HepG2 (cell line): ENCODE data around the gene MTG1. TPM values are rescaled to one million over a fixed set of nuclear protein-coding genes. Genes with fewer than 3 reads are reported as not detected.

Source experiments
- ATAC-seq: fragments of 200-7000 bp; cut with Tn5 transposase; 3 replicates; pipeline ENCODE4 v1.9.1; 2020; ENCODE audit warnings: mild to moderate bottlenecking, moderate library complexity
- BruUV-seq: library from RNA; stranded (reverse); fragments of 400-500 nt; replicated peaks from 2 replicates; lab custom pipeline; 2021; lab: Mats Ljungman, UMichigan
- CTCF ChIA-PET: fragments of 300-600 bp; formaldehyde crosslinking; extraction: SDS; loops from one replicate; lab custom pipeline; 2021; ENCODE audit warnings: low total read pairs, inconsistent platforms, low intra/inter-chr PET ratio; lab: Yijun Ruan, JAX
- POLR2A ChIA-PET: fragments of 350-600 bp; sonication (Branson Sonifier 250); formaldehyde crosslinking; loops from one replicate; lab custom pipeline; 2020; ENCODE audit warnings: antibody characterized with exemption, inconsistent platforms; lab: Yijun Ruan, JAX
- DNase-seq: peaks from one replicate; pipeline ENCODE4 v3.0.0-alpha.2; 2015; ENCODE audit warnings: low spot score
- FAIRE-seq: peaks from 3 replicates; lab custom pipeline; 2011; peaks lifted over from hg19 to GRCh38; lab: Jason Lieb, UNC
- H2AFZ ChIP-seq: one replicate; pipeline ENCODE4 v1.6.1; 2011; ENCODE audit warnings: low read length, inconsistent platforms
- H3K27ac ChIP-seq: fragments of 300-600 bp; 3 replicates; pipeline ENCODE4 v1.8.0; 2011; ENCODE audit warnings: mixed run types, mild to moderate bottlenecking, mixed read lengths, low read length, inconsistent platforms; ENCODE audit not compliant: insufficient read depth; ENCODE audit errors: extremely low read length
- H3K27me3 ChIP-seq, 2 experiments: fragments of 200-600 bp in 1 of 2; 2 replicates in 1 of 2; 3 replicates in 1 of 2; pipeline versions ENCODE4 v1.6.0 to v1.8.0; 2011; ENCODE audit warnings: low read length in 2 of 2, mild to moderate bottlenecking in 2 of 2, moderate library complexity in 2 of 2, inconsistent platforms in 1 of 2; ENCODE audit not compliant: insufficient read depth in 2 of 2, control insufficient read depth in 1 of 2
- H3K36me3 ChIP-seq, 2 experiments: fragments of 200-600 bp in 1 of 2; replicated peaks in 1 of 2; 2 replicates in 1 of 2; 3 replicates in 1 of 2; pipeline versions ENCODE4 v1.5.1 to v1.8.0; 2011; ENCODE audit warnings: low read length in 2 of 2, inconsistent platforms in 1 of 2; ENCODE audit not compliant: insufficient read depth in 2 of 2, control insufficient read depth in 1 of 2
- H3K4me1 ChIP-seq: 2 replicates; pipeline ENCODE4 v1.5.1; 2012; ENCODE audit warnings: low read length, inconsistent platforms; ENCODE audit not compliant: insufficient read depth
- H3K4me2 ChIP-seq: 2 replicates; pipeline ENCODE4 v1.6.0; 2011; ENCODE audit warnings: low read depth, low read length, inconsistent platforms
- H3K4me3 ChIP-seq, 3 experiments: fragments of 200-600 bp in 1 of 3; sonication (generic), shearing (Covaris generic) in 1 of 3; replicated peaks in 1 of 3; 2 replicates each; pipeline ENCODE4 v1.5.1; 2011 to 2016; ENCODE audit warnings: low read length in 3 of 3, inconsistent platforms in 2 of 3, low read depth in 2 of 3, mild to moderate bottlenecking in 2 of 3, control low read depth in 1 of 3, mixed read lengths in 1 of 3; ENCODE audit not compliant: insufficient read depth in 1 of 3
- H3K79me2 ChIP-seq: one replicate; pipeline ENCODE4 v1.6.1; 2011; ENCODE audit warnings: low read length, inconsistent platforms; ENCODE audit not compliant: insufficient read depth
- H3K9ac ChIP-seq: 2 replicates; pipeline ENCODE4 v1.6.0; 2011; ENCODE audit warnings: mild to moderate bottlenecking, low read depth, low read length, inconsistent platforms; ENCODE audit not compliant: insufficient read depth
- H3K9me3 ChIP-seq: 2 replicates; pipeline ENCODE4 v1.5.1; 2012; ENCODE audit warnings: mild to moderate bottlenecking, low read length
- H4K20me1 ChIP-seq: 2 replicates; pipeline ENCODE4 v1.6.0; 2011; ENCODE audit warnings: inconsistent platforms, mild to moderate bottlenecking, low read length, moderate library complexity; ENCODE audit not compliant: insufficient read depth
- ARNT2 ChIP-seq: sonication (generic); formaldehyde crosslinking; IDR thresholded peaks from 2 replicates; pipeline ENCODE4 v1.8.0; 2022; ENCODE audit warnings: mild to moderate bottlenecking, low read depth, missing genetic modification reagents, moderate library complexity
- GABPA ChIP-seq, 2 experiments: IDR thresholded peaks; 2 replicates each; pipeline ENCODE4 v1.6.1; 2011 to 2016; ENCODE audit warnings: low read depth in 2 of 2, low read length in 1 of 2, missing biosample characterization in 1 of 2, missing genetic modification characterization in 1 of 2
- MBD4 ChIP-seq: IDR thresholded peaks from 2 replicates; pipeline ENCODE4 v1.6.1; 2012; ENCODE audit warnings: low read length, inconsistent platforms, borderline replicate concordance
- POLR2A ChIP-seq, 2 experiments: IDR thresholded peaks; 2 replicates each; pipeline ENCODE4 v1.6.1; 2011; ENCODE audit warnings: low read depth in 2 of 2, low read length in 2 of 2, mild to moderate bottlenecking in 1 of 2, moderate library complexity in 1 of 2; ENCODE audit not compliant: insufficient read depth in 1 of 2
- POLR2G ChIP-seq: fragments of 200-400 bp; formaldehyde crosslinking; IDR thresholded peaks from 2 replicates; pipeline ENCODE4 v1.6.1; 2018; ENCODE audit warnings: mild to moderate bottlenecking, low read depth, low read length, moderate library complexity
- SOX5 ChIP-seq: IDR thresholded peaks from 2 replicates; pipeline ENCODE4 v1.6.1; 2016; ENCODE audit warnings: borderline replicate concordance
- ZMAT3 ChIP-seq: sonication (generic); formaldehyde crosslinking; conservative IDR thresholded peaks from 2 replicates; pipeline ENCODE4 v1.7.0; 2021; ENCODE audit warnings: missing genetic modification reagents
- ZNF484 ChIP-seq: sonication (generic); formaldehyde crosslinking; IDR thresholded peaks from 2 replicates; pipeline ENCODE4 v1.5.1; 2020; ENCODE audit warnings: mild to moderate bottlenecking, low read depth, missing genetic modification reagents, borderline replicate concordance
- ZNF589 ChIP-seq: sonication (generic); formaldehyde crosslinking; conservative IDR thresholded peaks from 2 replicates; pipeline ENCODE4 v1.8.0; 2022; ENCODE audit warnings: mild to moderate bottlenecking, moderate library complexity, missing genetic modification reagents
- ZSCAN20 ChIP-seq: sonication (generic); formaldehyde crosslinking; IDR thresholded peaks from 2 replicates; pipeline ENCODE4 v1.4.0; 2020; ENCODE audit warnings: missing genetic modification reagents, mild to moderate bottlenecking, borderline replicate concordance
- WGBS: methylation state at CpG from one replicate; pipeline ENCODE4 v1.1.6; 2017; ENCODE audit warnings: low lambda C conversion rate; 5-methylcytosine and 5-hydroxymethylcytosine counted together
- in situ Hi-C: cut with HindIII; loops from 2 replicates; pipeline ENCODE4 v1.10.0; 2017; ENCODE audit warnings: low pct_unique_long_range_greater_than_20kb; ENCODE audit not compliant: extremely low pct_ligation_motif_present
- intact Hi-C: fragments of 100-400 bp; cut with micrococcal nuclease; formaldehyde crosslinking; loops from one replicate; pipeline ENCODE4 v1.10.0; 2022; ENCODE audit not compliant: unreplicated experiment
- polyA plus RNA-seq, 8 experiments: library from polyadenylated mRNA; depleted of rRNA in 3 of 8; stranded (reverse) in 7 of 8; unstranded in 1 of 8; fragments of >200 nt; fragmentation: Illumina TruSeq in 4 of 8; extraction: Trizol in 4 of 8; gene quantifications; 2 replicates each; pipeline versions ENCODE4 v1.2.1 to v1.2.3, GENCODE V29; 2011 to 2016; ENCODE audit warnings: low read depth in 4 of 8, missing spikeins in 1 of 8, mixed read lengths in 1 of 8; ENCODE audit not compliant: insufficient read depth in 1 of 8
- total RNA-seq, 5 experiments: library from RNA; depleted of rRNA; stranded (reverse); fragments of >200 nt; fragmentation: Illumina TruSeq; extraction: Trizol; gene quantifications; 2 replicates each; pipeline ENCODE4 v1.2.3, GENCODE V29; 2016; ENCODE audit warnings: low read depth in 1 of 5
- TF ChIP-seq, protein P1 (sequence below): sonication (generic); formaldehyde crosslinking; IDR thresholded peaks from 2 replicates; pipeline ENCODE4 v1.8.0; 2022; ENCODE audit warnings: missing genetic modification reagents, low read depth, mild to moderate bottlenecking, borderline replicate concordance
- TF ChIP-seq, protein P2 (sequence below): sonication (generic); formaldehyde crosslinking; IDR thresholded peaks from 2 replicates; pipeline ENCODE4 v1.5.1; 2020; ENCODE audit warnings: missing genetic modification reagents, mild to moderate bottlenecking, borderline replicate concordance
- TF ChIP-seq, protein P3 (sequence below): sonication (generic); formaldehyde crosslinking; IDR thresholded peaks from 2 replicates; pipeline ENCODE4 v1.8.0; 2022; ENCODE audit warnings: mild to moderate bottlenecking, missing genetic modification reagents, moderate library complexity
- TF ChIP-seq, protein P4 (sequence below): sonication (generic); formaldehyde crosslinking; IDR thresholded peaks from 2 replicates; pipeline ENCODE4 v1.4.0; 2020; ENCODE audit warnings: missing genetic modification reagents, mild to moderate bottlenecking, borderline replicate concordance
- TF ChIP-seq, protein P5 (sequence below): IDR thresholded peaks from 2 replicates; pipeline ENCODE4 v1.6.1; 2016; ENCODE audit warnings: missing compliant biosample characterization, missing genetic modification reagents, borderline replicate concordance
- TF ChIP-seq, protein P6 (sequence below): sonication (generic); formaldehyde crosslinking; IDR thresholded peaks from 2 replicates; pipeline ENCODE4 v1.5.0; 2020; ENCODE audit warnings: mild to moderate bottlenecking, missing genetic modification reagents
- TF ChIP-seq, protein P7 (sequence below): sonication (generic); formaldehyde crosslinking; IDR thresholded peaks from 2 replicates; pipeline ENCODE4 v1.8.1; 2023; ENCODE audit warnings: mild to moderate bottlenecking, missing genetic modification reagents

The MTG1 gene
- total and polyA plus RNA-seq, 2 of the 13 experiments (the other 11 are each of a cell fraction or from before 2014, with no cell fraction given) = 42.0 to 103 TPM

DNA sequence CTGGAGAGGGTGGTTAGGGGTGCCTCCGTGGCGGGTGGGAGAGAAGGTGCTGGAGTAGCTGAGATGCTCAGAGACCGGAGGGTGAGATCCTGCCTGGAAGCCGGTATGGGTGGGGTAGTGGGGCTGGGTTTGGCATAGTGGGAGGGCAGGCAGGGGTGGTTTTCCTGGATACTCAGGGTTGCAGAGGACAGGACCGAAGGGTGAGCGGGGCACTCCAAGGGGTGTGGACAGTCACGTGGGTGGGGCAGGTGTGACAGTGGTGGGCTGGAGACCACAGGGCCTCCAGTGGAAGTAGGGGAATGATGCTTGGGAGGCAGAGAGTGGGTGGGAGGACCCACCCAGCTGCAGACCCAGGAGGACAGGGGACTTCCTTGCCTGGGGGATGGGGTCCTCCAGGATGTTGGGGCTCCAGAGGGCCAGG is 61.7 kb downstream of the MTG1 start:
- no TSS peak for BruUV-seq
- POLR2A ChIA-PET = no interaction called here
- ATAC-seq = no peak
- intact Hi-C loops (no loop called here), in situ Hi-C loops (no loop called here)
- H3K9ac ChIP-seq = no peak overlapping the region
- no peaks in the 10 kb centered on the region for H3K27me3 ChIP-seq
- no peaks in the 10 kb centered on the region for H3K36me3 ChIP-seq
- no peak overlapping the region for H3K4me3 ChIP-seq
- no peaks in the 10 kb centered on the region for H4K20me1 ChIP-seq
- H3K27ac ChIP-seq = no peak overlapping the region
- H3K4me2 ChIP-seq = no peak overlapping the region
- no peaks in the 10 kb centered on the region for H3K4me1 ChIP-seq
- WGBS = 43% methylated on average over 7 of the region's 7 CpGs
- no peak for DNase-seq
- no peaks in the 10 kb centered on the region for H3K9me3 ChIP-seq
- no peaks in the 10 kb centered on the region for H3K79me2 ChIP-seq
- FAIRE-seq = no peak
- CTCF ChIA-PET = no interaction called here
- H2AFZ ChIP-seq = no peak overlapping the region
- TF ChIP-seq, protein P1, sequence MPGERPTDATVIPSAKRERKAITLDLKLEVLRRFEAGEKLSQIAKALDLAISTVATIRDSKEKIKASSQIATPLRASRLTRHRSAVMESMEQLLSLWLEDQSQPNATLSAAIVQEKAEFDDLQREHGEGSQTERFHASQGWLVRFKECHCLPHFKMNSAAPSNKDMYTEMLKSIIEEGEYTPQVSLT = no peak
- TF ChIP-seq POLR2G (no peak), ZNF589 (CRISPR knock-in tag) (no peak), ZSCAN20 (CRISPR knock-in tag) (no peak), ZMAT3 (CRISPR knock-in tag) (no peak), MBD4 (no peak), ARNT2 (CRISPR knock-in tag) (no peak), SOX5 (CRISPR knock-in tag) (no peak), POLR2A (IDR thresholded peaks at IDR 0.05; ENCODE audit: insufficient read depth in 1 of 2, low read depth in 2 of 2, low read length in 2 of 2) (no peak), ZNF484 (no peak), GABPA (IDR thresholded peaks at IDR 0.05; ENCODE audit: low read depth, low read length) (no peak), GABPA (CRISPR knock-in tag; IDR thresholded peaks at IDR 0.05; ENCODE audit: low read depth) (no peak)
- TF ChIP-seq, protein P2, sequence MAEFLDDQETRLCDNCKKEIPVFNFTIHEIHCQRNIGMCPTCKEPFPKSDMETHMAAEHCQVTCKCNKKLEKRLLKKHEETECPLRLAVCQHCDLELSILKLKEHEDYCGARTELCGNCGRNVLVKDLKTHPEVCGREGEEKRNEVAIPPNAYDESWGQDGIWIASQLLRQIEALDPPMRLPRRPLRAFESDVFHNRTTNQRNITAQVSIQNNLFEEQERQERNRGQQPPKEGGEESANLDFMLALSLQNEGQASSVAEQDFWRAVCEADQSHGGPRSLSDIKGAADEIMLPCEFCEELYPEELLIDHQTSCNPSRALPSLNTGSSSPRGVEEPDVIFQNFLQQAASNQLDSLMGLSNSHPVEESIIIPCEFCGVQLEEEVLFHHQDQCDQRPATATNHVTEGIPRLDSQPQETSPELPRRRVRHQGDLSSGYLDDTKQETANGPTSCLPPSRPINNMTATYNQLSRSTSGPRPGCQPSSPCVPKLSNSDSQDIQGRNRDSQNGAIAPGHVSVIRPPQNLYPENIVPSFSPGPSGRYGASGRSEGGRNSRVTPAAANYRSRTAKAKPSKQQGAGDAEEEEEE (CRISPR knock-in tag) = no peak
- TF ChIP-seq, protein P3, sequence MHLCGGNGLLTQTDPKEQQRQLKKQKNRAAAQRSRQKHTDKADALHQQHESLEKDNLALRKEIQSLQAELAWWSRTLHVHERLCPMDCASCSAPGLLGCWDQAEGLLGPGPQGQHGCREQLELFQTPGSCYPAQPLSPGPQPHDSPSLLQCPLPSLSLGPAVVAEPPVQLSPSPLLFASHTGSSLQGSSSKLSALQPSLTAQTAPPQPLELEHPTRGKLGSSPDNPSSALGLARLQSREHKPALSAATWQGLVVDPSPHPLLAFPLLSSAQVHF (CRISPR knock-in tag) = no peak
- TF ChIP-seq, protein P4, sequence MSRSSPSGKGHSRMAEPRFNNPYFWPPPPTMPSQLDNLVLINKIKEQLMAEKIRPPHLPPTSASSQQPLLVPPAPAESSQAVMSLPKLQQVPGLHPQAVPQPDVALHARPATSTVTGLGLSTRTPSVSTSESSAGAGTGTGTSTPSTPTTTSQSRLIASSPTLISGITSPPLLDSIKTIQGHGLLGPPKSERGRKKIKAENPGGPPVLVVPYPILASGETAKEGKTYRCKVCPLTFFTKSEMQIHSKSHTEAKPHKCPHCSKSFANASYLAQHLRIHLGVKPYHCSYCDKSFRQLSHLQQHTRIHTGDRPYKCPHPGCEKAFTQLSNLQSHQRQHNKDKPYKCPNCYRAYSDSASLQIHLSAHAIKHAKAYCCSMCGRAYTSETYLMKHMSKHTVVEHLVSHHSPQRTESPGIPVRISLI (CRISPR knock-in tag) = no peak
- TF ChIP-seq, protein P5, sequence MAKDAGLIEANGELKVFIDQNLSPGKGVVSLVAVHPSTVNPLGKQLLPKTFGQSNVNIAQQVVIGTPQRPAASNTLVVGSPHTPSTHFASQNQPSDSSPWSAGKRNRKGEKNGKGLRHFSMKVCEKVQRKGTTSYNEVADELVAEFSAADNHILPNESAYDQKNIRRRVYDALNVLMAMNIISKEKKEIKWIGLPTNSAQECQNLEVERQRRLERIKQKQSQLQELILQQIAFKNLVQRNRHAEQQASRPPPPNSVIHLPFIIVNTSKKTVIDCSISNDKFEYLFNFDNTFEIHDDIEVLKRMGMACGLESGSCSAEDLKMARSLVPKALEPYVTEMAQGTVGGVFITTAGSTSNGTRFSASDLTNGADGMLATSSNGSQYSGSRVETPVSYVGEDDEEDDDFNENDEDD = no peak
- TF ChIP-seq, protein P6, sequence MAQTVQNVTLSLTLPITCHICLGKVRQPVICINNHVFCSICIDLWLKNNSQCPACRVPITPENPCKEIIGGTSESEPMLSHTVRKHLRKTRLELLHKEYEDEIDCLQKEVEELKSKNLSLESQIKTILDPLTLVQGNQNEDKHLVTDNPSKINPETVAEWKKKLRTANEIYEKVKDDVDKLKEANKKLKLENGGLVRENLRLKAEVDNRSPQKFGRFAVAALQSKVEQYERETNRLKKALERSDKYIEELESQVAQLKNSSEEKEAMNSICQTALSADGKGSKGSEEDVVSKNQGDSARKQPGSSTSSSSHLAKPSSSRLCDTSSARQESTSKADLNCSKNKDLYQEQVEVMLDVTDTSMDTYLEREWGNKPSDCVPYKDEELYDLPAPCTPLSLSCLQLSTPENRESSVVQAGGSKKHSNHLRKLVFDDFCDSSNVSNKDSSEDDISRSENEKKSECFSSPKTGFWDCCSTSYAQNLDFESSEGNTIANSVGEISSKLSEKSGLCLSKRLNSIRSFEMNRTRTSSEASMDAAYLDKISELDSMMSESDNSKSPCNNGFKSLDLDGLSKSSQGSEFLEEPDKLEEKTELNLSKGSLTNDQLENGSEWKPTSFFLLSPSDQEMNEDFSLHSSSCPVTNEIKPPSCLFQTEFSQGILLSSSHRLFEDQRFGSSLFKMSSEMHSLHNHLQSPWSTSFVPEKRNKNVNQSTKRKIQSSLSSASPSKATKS (CRISPR knock-in tag) = no peak
- TF ChIP-seq, protein P7, sequence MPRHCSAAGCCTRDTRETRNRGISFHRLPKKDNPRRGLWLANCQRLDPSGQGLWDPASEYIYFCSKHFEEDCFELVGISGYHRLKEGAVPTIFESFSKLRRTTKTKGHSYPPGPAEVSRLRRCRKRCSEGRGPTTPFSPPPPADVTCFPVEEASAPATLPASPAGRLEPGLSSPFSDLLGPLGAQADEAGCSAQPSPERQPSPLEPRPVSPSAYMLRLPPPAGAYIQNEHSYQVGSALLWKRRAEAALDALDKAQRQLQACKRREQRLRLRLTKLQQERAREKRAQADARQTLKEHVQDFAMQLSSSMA (CRISPR knock-in tag) = no peak
